ENCODE data around the gene NPLOC4.

The NPLOC4 gene

GRCh38 chr17:81508639-81509206 lies 128.2 kb downstream of the NPLOC4 start:
- Histone ChIP-seq H3K36me3 (ENCODE audit: low read length) (peaks cover 31% of the 10 kb centered on the region), H3K9ac (ENCODE audit: low read length) (no peak overlapping the region), H3K79me2 (ENCODE audit: insufficient read depth, low read length) (peaks cover 24% of the 10 kb centered on the region), H3F3A (ENCODE audit: insufficient read depth) (peaks cover 55% of the 10 kb centered on the region), H3K9me3 (ENCODE audit: insufficient read depth, low read length) (no peaks in the 10 kb centered on the region), H3K27me3 (ENCODE audit: low read length) (no peaks in the 10 kb centered on the region), H3K4me3 (ENCODE audit: insufficient read depth, low read length, poor library complexity, severe bottlenecking) (no peak overlapping the region), H2AFZ (ENCODE audit: low read depth, low read length, severe bottlenecking) (no peak overlapping the region), H3K9me2 (replicated peaks; ENCODE audit: insufficient read depth, low read length) (no peaks in the 10 kb centered on the region), H4K20me1 (ENCODE audit: low read depth, low read length) (peaks cover 26% of the 10 kb centered on the region), H3K27ac (ENCODE audit: low read depth, low read length) (peak overlapping the region; percentile 82; the same call in 1 of the 2 replicates), H3K4me2 (ENCODE audit: low read depth, low read length, poor library complexity, severe bottlenecking) (peak overlapping the region; percentile 74)
- TF ChIP-seq EZH2phosphoT487 (conservative IDR thresholded peaks at IDR 0.05; ENCODE audit: low read length), result no peak
